ENCODE data around the gene SLC25A29. TPM values are rescaled to one million over a fixed set of nuclear protein-coding genes. Genes with fewer than 3 reads are reported as not detected.

The SLC25A29 gene
- total RNA-seq, 1 donor from 2014 or later, result 45.2 TPM

- DNase-seq (ENCODE audit: low spot score in 2 of 2), result no peak
Observed at GRCh38 chr14:100246809-100247428, 59.3 kb downstream of the SLC25A29 start.

DNA sequence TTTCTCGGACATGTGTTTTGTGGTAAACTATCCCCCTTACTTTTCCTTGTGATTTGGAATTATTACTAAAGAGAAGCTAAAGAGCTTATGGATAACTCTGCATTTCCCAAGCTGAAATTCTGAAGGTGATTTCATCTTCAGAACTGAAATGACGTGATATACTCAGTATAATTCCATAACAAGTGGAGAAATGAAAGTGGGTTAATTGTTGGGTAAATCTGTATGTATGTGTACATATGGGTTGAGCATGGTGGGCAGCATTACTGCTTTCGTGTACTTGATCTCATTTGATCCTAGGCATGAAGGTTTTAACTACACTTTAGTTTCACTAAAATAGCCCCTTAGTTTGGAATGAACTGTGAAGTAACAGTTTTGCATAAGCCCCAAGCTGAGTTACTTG lies 63.2 kb downstream of the SLC25A29 start:
- no peak for DNase-seq (ENCODE audit: low spot score in 2 of 2)
- no peak for FAIRE-seq

More at GRCh38 chr14:100246809-100247428, 59.3 kb downstream of the SLC25A29 start:
- no peak for FAIRE-seq

DNA sequence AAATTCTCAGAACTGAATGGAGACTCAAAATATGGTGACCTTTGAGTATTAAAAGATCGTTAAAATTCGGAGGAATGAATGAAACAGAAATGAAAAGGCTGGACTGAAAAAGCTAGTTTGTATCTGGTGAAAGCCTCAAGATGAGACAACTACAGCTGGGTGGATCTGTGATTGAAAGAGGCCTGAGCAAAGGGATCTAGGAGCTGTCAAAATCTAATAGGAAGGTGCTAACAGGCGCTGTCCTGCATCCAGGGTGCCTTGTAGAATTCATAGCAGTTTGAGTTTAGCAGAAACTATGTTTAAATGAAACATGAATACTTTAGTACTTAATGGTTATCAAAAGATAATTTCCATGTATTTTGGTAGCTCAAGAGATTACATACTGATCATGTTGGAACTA lies 65.0 kb downstream of the SLC25A29 start:
- FAIRE-seq (no peak), DNase-seq (ENCODE audit: low spot score in 2 of 2) (no peak)

Small RNA genes within 50 kb of the gene (small RNA-seq; reads per million reads assigned to genes)
- 44.9 reads per million, percentile 97 among the genes with 10 or more reads in this experiment for gene MIR345
- not detected for gene RN7SL523P

Other genes with a start within 250 kb of the SLC25A29 start
- 73.0 TPM for gene EVL, start 241.0 kb downstream of the SLC25A29 start, total RNA-seq
- gene DEGS2, start 146.8 kb downstream of the SLC25A29 start, total RNA-seq, result 0.41 TPM
- gene YY1, start 67.3 kb downstream of the SLC25A29 start, total RNA-seq, result 47.7 TPM
- not detected for gene SLC25A47, start 16.9 kb upstream of the SLC25A29 start, total RNA-seq
- 15.5 TPM for gene WDR25, start 70.0 kb upstream of the SLC25A29 start, total RNA-seq